GM12892 (cell line): ENCODE results near the gene PRDM16.

ENCODE experiments used
- DNase-seq: peaks from one replicate; pipeline ENCODE4 v3.0.0; 2011; ENCODE audit not compliant: insufficient read length
- FAIRE-seq: peaks from 2 replicates; lab custom pipeline; 2011; peaks lifted over from hg19 to GRCh38; lab: Jason Lieb, UNC
- POLR2A ChIP-seq: IDR thresholded peaks from 2 replicates; pipeline ENCODE4 v1.6.1; 2011; ENCODE audit warnings: low read depth, low read length, control low read depth
- POLR2AphosphoS5 ChIP-seq: IDR thresholded peaks from 2 replicates; pipeline ENCODE4 v1.6.1; 2011; ENCODE audit warnings: low read depth, low read length, control low read depth
- TAF1 ChIP-seq: IDR thresholded peaks from 2 replicates; pipeline ENCODE4 v1.6.1; 2011; ENCODE audit warnings: low read depth, mild to moderate bottlenecking, control low read depth, low read length, borderline replicate concordance

PRDM16 gene

GRCh38 chr1:3261007-3261968 lies 192.3 kb downstream of the PRDM16 start:
- TF ChIP-seq POLR2A (no peak), TAF1 (no peak), POLR2AphosphoS5 (no peak)
- DNase-seq (no peak), FAIRE-seq (no peak)

- no peak for TF ChIP-seq POLR2A
- TF ChIP-seq TAF1: no peak
- no peak for TF ChIP-seq POLR2AphosphoS5
- no peak for FAIRE-seq
Observed at GRCh38 chr1:3261969-3262579, 193.1 kb downstream of the PRDM16 start.

GRCh38 chr1:3262681-3263286 lies 193.8 kb downstream of the PRDM16 start:
- DNase-seq: no peak
- no peak for TF ChIP-seq TAF1
- no peak for TF ChIP-seq POLR2A
- no peak for TF ChIP-seq POLR2AphosphoS5
- FAIRE-seq: no peak

More at GRCh38 chr1:3261969-3262579, 193.1 kb downstream of the PRDM16 start:
- DNase-seq: no peak

GRCh38 chr1:3263790-3264189 lies 194.8 kb downstream of the PRDM16 start:
- DNase-seq (no peak), FAIRE-seq (no peak)
- TF ChIP-seq TAF1: no peak

- TF ChIP-seq TAF1: no peak
- TF ChIP-seq POLR2A: no peak
- TF ChIP-seq POLR2AphosphoS5: no peak
- DNase-seq (no peak), FAIRE-seq (no peak)
Observed at GRCh38 chr1:3264456-3264855, 195.5 kb downstream of the PRDM16 start.

GRCh38 chr1:3265835-3266805 lies 197.1 kb downstream of the PRDM16 start:
- TF ChIP-seq POLR2A: no peak
- TF ChIP-seq POLR2AphosphoS5: no peak
- TF ChIP-seq TAF1: no peak
- FAIRE-seq (no peak), DNase-seq (no peak)

- TF ChIP-seq POLR2AphosphoS5 (no peak), POLR2A (no peak), TAF1 (no peak)
- FAIRE-seq (no peak), DNase-seq (no peak)
Observed at GRCh38 chr1:3266870-3267549, 198.0 kb downstream of the PRDM16 start.

- TF ChIP-seq POLR2A (no peak), TAF1 (no peak), POLR2AphosphoS5 (no peak)
- FAIRE-seq: no peak
Observed at GRCh38 chr1:3267550-3268270, 198.7 kb downstream of the PRDM16 start.

GRCh38 chr1:3268281-3268680 lies 199.3 kb downstream of the PRDM16 start:
- TF ChIP-seq POLR2A (no peak), POLR2AphosphoS5 (no peak), TAF1 (no peak)
- no peak for FAIRE-seq
- DNase-seq: no peak

More at GRCh38 chr1:3267550-3268270, 198.7 kb downstream of the PRDM16 start:
- no peak for DNase-seq

GRCh38 chr1:3270403-3271245 lies 201.6 kb downstream of the PRDM16 start:
- FAIRE-seq (no peak), DNase-seq (no peak)
- TF ChIP-seq TAF1 (no peak), POLR2AphosphoS5 (no peak), POLR2A (no peak)
